IMR-90 (cell line): Measurements from ENCODE around the gene COX4I1.

Experiments
- CTCF ChIP-seq: conservative IDR thresholded peaks from 2 replicates; pipeline ENCODE4 v1.5.1; 2012; ENCODE audit warnings: mild to moderate bottlenecking, low read depth, low read length, improper control_type of control experiment
- ELK1 ChIP-seq: fragments of 150-350 bp; IDR thresholded peaks from 2 replicates; pipeline ENCODE4 v1.6.1; 2016; ENCODE audit warnings: low read depth, mild to moderate bottlenecking, low read length, moderate library complexity, borderline replicate concordance
- POLR2A ChIP-seq: IDR thresholded peaks from 2 replicates; pipeline ENCODE4 v1.6.1; 2012; ENCODE audit warnings: mild to moderate bottlenecking, low read depth, low read length
- USF2 ChIP-seq: fragments of 150-350 bp; IDR thresholded peaks from 2 replicates; pipeline ENCODE4 v1.6.1; 2017; ENCODE audit warnings: mild to moderate bottlenecking, antibody characterized with exemption, low read length, low read depth

- TF ChIP-seq CTCF (no peak), POLR2A (no peak), USF2 (no peak), ELK1 (no peak)
Measured at GRCh38 chr16:85851034-85851785, 51.7 kb downstream of the COX4I1 start.
